Measurements from ENCODE around the gene SLC25A26.

SLC25A26 gene

DNA sequence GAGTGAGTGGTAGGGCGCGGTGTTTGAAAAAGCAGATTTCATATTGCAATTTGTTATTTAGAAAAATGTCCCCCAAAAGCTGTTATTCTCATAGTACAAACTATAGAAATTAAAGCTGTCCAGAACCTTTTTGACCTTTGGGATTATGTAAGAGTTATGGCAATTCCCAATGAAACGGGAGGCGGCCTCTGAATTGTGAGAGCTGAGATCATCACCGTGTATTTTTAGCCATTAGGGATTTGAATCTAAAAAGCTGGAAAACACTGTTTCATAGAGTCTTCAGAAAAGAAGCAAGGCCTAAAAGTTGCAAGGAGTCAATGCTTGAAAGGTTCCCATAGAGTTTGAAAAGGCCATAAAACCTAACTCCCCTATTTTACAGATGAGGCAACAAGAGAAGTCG lies 38.6 kb upstream of the SLC25A26 start:
- POLR2A ChIA-PET = no interaction called here
- DNase-seq (ENCODE audit: low read depth, low spot score) = no peak
- TF ChIP-seq, protein P1, sequence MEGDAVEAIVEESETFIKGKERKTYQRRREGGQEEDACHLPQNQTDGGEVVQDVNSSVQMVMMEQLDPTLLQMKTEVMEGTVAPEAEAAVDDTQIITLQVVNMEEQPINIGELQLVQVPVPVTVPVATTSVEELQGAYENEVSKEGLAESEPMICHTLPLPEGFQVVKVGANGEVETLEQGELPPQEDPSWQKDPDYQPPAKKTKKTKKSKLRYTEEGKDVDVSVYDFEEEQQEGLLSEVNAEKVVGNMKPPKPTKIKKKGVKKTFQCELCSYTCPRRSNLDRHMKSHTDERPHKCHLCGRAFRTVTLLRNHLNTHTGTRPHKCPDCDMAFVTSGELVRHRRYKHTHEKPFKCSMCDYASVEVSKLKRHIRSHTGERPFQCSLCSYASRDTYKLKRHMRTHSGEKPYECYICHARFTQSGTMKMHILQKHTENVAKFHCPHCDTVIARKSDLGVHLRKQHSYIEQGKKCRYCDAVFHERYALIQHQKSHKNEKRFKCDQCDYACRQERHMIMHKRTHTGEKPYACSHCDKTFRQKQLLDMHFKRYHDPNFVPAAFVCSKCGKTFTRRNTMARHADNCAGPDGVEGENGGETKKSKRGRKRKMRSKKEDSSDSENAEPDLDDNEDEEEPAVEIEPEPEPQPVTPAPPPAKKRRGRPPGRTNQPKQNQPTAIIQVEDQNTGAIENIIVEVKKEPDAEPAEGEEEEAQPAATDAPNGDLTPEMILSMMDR (IDR thresholded peaks at IDR 0.05; ENCODE audit: insufficient read depth, low read length, missing control alignments) = no peak
- no peak overlapping the region for H3K4me3 ChIP-seq (ENCODE audit: low read depth, low read length)
- CTCF ChIA-PET = interaction anchor here (3.7 kb wide), 1 partner anchor 13 kb away, joined by 20 read pairs; no protein-coding TSS in a partner anchor

DNA sequence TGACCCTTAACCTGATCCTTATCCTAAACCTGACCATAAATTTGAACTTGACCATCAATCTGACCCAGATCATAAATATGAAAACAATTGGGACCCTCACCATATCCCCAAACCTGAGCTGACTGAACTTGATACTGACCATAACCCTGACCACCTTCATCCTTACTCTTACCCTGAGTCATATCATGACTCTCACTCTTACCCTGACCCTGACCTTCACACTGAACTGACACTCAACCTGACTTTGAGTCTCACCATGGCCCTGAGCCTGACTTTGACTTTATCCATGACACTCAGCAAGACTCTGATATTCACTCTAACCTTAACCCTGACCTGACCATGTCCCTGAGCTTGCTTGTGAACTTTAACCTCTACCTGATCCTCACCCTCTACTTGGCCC lies 34.3 kb upstream of the SLC25A26 start:
- TF ChIP-seq, protein P1 (IDR thresholded peaks at IDR 0.05; ENCODE audit: insufficient read depth, low read length, missing control alignments) = no peak
- ChIA-PET CTCF (no interaction called here), POLR2A (no interaction called here)
- no peak for DNase-seq (ENCODE audit: low read depth, low spot score)
- no peak overlapping the region for H3K4me3 ChIP-seq (ENCODE audit: low read depth, low read length)

DNA sequence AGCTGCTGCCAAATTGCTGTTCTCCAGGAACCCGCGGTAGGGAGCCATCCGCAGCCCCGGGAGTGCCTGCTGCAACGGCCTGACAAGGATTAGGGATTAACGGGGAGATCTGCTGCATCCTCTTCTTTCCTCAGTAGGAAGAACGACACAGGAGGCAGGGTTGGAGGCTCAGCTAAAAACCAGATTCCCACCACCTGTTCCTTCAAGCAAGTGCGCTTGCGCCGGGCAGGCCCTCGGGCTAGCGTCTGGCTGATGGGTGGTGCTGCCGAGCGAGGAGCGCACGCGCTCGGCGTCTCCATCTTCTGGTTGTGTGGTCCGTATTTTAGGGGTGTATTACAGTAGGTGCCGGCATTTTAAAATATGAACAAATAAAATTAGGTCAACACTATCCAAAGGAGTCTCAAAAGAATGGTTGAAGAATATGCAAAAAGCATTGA lies 25.4 kb upstream of the SLC25A26 start:
- ChIA-PET CTCF (interaction anchor here (0.7 to 3.6 kb wide), 16 partner anchors 10 to 1662 kb away, joined by 3 to 20 read pairs (median 4); no protein-coding TSS in a partner anchor), POLR2A (no interaction called here)
- peak overlapping the region; percentile 35 for H3K4me3 ChIP-seq (ENCODE audit: low read depth, low read length)
- DNase-seq (ENCODE audit: low read depth, low spot score) = no peak
- TF ChIP-seq, protein P1 (IDR thresholded peaks at IDR 0.05; ENCODE audit: insufficient read depth, low read length, missing control alignments) = peak; percentile 29

DNA sequence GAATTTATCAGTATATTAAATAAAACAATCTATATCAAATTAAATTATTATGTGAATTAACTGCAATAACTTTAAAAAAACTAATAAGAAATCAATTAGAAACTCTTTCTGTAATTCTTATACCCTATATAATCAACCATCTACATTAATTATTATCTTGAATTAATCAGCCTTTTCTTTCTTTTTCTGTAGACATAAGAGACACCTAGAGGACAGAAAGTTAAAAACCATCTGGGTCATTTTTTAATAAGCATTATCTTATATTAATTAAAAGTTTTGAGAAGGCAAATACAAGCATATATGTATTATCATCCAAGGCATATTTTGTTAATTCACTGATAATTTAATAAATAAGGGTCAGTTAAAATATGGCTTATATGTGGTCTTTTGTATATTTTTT lies 24.2 kb upstream of the SLC25A26 start:
- CTCF ChIA-PET = interaction anchor here (0.9 to 3.6 kb wide), 17 partner anchors 8 to 854 kb away, joined by 3 to 20 read pairs (median 4); no protein-coding TSS in a partner anchor
- TF ChIP-seq, protein P1 (IDR thresholded peaks at IDR 0.05; ENCODE audit: insufficient read depth, low read length, missing control alignments) = no peak
- POLR2A ChIA-PET = no interaction called here
- DNase-seq (ENCODE audit: low read depth, low spot score) = no peak
- H3K4me3 ChIP-seq (ENCODE audit: low read depth, low read length) = no peak overlapping the region

DNA sequence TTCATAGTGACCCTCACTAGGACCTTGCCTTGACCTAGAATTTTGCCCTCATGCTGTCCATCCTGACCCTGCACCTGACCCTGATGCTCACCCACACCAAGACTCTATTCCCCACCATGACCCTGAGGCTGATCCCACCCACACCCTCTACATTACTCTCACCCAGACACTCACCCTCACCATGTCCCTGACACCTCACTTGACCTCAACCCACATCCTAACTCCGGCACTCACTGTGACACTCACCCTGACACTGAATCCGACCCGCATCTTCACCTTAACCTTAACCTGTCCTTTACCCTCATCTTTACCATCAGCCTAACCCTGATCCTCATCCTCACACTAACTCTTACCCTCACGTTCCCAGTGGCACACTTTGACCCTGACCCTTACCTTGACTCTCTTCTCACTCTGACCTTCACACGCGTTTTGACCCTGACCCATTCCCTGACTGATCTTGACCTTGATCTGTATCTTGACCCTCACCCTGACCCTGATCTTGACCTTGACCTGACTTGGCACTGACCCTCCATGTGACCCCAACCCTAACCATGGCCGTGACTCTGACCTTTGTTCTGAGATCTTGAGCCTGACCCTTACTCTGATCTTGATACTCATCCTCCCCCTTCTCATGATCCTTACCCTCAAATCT lies 22.2 kb upstream of the SLC25A26 start:
- CTCF ChIA-PET = interaction anchor here (0.8 kb wide), 1 partner anchor 412 kb away, joined by 3 read pairs; no protein-coding TSS in a partner anchor
- POLR2A ChIA-PET = no interaction called here
- DNase-seq (ENCODE audit: low read depth, low spot score) = no peak
- TF ChIP-seq, protein P1 (IDR thresholded peaks at IDR 0.05; ENCODE audit: insufficient read depth, low read length, missing control alignments) = no peak
- no peak overlapping the region for H3K4me3 ChIP-seq (ENCODE audit: low read depth, low read length)

DNA sequence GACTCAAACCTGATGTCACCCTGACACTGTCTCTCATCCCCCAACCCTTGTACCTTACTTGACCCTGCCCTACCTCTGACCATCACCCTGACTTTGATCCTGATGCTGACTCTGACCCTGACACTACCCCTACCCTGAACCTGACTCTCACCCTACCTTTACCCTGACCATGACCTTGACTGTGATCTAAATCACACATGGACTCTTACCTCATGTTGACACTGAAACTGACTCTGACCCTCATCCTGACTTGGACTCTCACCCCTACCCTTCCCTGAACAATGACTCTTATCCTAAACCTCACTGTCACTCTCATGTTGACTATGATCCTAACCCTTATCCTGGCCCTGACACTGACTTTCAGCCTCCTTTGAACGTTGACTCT lies 21.7 kb upstream of the SLC25A26 start:
- no peak overlapping the region for H3K4me3 ChIP-seq (ENCODE audit: low read depth, low read length)
- ChIA-PET CTCF (no interaction called here), POLR2A (no interaction called here)
- TF ChIP-seq, protein P1 (IDR thresholded peaks at IDR 0.05; ENCODE audit: insufficient read depth, low read length, missing control alignments) = no peak
- DNase-seq (ENCODE audit: low read depth, low spot score) = no peak
